HG02763 (cell line): ENCODE results near the gene PLOD3.

Experiments used
- ATAC-seq: cut with Tn5 transposase; IDR thresholded peaks from one replicate; pipeline ENCODE4 v1.9.1; 2021; ENCODE audit warnings: mild to moderate bottlenecking, moderate library complexity; ENCODE audit not compliant: unreplicated experiment

The PLOD3 gene

DNA sequence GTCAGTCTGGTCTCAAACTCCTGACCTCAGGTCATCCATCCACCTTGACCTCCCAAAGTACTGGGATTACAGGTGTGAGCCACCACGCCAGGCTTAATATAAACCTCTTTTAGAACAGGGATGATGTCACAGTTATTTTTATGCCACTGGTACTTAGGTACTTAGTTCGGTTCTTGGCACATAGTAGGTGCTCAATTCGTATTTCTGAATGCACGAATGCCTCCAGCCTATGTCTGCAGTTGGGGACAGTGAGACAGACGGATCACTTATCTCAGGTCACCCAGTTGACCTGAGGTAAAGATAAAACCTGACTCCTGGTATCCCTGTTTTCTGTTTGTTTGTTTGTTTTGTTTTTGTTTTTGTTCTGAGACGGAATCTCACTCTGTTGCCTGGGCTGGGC, 31.2 kb downstream of the PLOD3 start:
- ATAC-seq = no peak

DNA sequence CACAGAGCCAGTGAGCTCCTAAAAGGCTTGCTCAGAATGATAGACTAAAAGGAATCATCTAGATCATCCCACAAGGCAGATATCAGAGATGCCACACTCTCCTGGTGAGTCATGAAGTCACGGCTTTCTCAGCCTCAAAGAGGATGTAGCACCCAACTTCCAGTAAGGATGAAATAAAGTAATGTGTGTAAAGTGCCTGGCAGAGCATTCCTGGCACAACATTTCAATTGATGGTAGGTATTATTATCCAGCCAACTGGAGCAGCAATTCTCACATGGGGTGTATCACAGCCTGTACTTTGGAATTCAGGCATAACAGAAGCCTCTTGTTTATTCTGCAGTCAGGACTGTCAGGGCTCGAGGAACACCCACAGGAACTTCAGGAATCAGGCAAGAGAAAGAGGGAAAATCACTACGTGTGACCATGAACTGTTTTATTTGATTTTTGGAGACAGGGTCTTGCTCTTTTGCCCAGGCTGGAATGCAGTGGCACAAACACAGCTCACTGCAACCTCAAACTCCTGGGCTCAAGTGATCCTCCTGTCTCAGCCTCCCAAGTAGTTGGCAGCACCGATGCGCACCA, 32.0 kb downstream of the PLOD3 start:
- ATAC-seq = no peak

DNA sequence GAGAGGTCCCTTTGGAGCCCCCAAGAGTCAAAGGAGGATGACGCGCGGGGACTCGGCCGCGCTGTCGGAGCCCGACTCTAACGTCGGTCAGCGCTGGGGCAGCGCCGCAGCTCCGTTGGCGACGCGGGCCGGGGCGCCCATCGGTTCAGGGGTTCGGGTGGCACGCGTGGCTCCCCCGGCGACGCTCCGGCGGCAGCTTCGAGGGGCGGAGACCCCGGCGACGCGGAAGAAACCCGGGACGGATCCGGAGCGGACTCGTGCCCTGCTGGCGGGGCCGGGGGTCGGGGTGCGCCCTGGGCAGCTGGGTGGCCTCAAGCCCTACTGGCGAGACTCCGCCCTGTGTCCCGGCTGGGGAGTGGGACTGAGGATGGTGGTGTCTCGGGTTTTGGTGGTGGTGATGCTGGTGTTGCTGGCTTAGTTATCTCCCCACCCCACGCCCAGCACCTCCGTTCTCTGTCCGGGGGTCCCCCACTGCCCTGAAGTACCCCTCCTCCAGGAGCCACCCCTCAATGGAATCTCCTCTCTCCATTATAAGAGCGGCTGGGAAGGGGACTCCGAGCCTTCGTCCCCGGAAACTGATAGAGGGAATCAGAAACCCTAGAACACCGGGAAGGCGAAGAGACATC, 37.1 kb downstream of the PLOD3 start, which contains the start of gene NAT16:
TSS of gene NAT16 (minus strand) at position 164 of the 626 bp plus-strand sequence. CDS start 5,486 bp downstream, outside the sequence.
- ATAC-seq = no peak

DNA sequence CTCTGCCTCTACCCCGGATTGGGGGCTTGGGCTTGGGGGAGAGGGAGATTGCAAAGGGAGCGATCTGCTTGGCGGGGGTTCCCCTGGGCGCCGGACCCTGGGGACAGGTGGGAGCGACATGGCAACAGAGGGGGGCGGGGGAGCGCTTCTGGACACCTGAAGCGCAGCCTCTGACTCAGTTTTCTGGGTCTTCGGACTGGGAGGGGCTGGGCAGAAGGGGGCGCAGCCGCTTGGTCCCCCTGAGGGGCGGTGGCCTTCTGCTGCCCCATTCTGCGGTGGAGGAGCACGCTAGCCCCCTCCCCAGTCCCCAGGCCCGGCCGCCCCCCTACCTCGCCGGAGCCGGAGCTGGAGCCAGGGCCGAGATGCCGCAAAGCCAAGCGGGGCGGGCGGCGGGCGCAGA, 37.7 kb downstream of the PLOD3 start:
- no peak for ATAC-seq

DNA sequence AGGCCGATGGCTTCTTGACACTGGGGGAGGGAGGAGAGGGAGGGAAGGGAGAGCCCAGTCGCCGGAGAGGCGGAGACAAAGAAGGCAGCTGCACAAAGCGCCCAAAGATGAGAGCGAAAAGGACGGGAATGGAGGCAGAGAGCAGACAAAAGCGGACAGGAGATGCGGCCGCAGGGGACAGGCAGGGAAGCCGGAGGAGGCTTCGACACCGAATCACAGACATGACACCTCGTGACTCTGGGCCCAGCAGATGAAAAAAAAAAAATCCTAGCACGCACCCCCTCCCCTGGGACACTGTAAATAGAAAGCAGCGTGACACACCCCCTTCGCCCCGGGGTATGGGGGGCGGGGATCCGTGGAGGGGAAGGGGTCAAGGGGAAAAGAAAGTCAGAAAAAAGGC, 38.3 kb downstream of the PLOD3 start:
- no peak for ATAC-seq

GRCh38 chr7:101177644-101178043, 39.7 kb downstream of the PLOD3 start:
- no peak for ATAC-seq

DNA sequence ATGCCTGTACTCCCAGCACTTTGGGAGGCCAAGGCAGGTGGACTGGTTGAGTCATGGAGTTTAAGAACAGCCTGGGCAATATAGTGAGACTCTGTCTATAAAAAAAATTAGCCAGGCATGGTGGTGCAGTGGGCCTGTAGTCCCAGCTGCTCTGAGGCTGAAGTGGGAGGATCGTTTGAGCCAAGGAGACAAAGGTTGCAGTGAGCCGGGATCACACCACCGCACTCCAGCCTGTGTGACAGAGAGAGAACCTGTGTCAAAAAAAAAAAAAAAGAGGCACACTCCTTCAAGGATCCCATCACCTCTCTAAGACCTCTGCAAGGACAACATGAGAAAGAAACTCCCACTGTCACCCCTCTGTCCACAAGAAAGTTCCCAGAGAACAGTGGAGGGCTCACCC, 41.7 kb downstream of the PLOD3 start:
- no peak for ATAC-seq

GRCh38 chr7:101174322-101174854, 43.0 kb downstream of the PLOD3 start:
- ATAC-seq = no peak

DNA sequence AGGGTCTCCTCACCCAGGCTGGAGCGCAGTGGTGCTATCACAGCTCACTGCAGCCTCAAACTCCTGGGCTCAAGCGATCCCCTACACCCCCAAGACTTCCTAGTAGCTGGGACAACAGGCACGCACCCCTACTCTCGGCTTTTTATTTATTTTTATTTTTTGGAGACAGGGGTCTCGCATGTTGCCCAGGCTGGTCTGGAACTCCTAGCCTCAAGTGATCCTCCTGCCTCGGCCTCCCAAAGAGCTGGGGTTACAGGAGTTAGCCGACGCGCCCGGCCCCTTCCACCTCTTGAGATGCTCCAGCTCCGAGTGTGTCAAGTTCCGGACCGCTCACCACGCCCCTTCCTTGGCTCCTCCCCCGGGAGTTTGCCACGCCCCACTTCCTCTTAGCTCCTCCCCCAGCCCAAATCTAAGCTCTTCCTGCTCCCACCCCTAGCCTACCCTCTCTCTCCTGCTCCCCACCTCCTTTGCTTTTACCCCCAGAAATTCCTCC, 43.6 kb downstream of the PLOD3 start:
- no peak for ATAC-seq

GRCh38 chr7:101172854-101173751, 44.3 kb downstream of the PLOD3 start:
- no peak for ATAC-seq

GRCh38 chr7:101172005-101172853, 45.2 kb downstream of the PLOD3 start:
- ATAC-seq = no peak

GRCh38 chr7:101171442-101171837, 45.9 kb downstream of the PLOD3 start:
- ATAC-seq = no peak

DNA sequence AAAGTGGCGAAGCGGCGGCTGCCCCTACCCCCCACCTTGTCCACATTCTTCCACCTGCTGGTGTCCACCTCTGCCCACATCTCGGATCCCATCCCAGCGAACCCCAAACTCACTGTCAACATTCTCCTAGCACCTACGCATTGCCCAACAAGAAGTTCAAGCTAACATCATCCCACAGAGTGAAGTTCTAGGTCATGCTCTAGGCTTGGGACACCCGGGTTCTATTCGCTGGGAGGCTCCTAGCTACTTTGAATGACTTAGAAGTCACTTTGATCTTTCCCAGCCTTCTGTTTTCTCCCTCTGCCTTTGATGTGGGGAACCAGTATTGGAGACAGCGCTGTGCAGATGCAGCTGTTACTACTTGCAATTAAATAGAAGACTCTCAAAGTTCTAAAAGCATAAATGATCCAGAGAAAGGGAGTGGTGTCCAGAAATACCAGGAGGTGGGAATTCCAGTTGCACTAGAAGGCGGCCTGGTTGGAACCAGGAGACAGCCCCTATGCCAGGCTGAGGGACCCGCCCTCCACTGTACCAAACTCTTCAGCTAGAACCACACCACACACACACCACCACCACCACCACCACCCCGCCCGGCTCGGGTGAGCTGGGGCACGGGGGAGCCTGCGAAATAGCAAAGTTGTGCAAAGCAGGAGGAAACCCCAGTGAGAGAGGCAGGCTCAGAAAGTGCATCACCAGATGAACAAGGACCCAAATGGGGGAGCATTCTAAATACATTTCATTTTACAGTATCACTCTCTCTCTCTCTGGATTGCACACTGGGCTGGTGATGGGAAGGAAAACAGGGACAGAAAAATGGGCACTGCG, 46.6 kb downstream of the PLOD3 start:
- ATAC-seq = no peak

DNA sequence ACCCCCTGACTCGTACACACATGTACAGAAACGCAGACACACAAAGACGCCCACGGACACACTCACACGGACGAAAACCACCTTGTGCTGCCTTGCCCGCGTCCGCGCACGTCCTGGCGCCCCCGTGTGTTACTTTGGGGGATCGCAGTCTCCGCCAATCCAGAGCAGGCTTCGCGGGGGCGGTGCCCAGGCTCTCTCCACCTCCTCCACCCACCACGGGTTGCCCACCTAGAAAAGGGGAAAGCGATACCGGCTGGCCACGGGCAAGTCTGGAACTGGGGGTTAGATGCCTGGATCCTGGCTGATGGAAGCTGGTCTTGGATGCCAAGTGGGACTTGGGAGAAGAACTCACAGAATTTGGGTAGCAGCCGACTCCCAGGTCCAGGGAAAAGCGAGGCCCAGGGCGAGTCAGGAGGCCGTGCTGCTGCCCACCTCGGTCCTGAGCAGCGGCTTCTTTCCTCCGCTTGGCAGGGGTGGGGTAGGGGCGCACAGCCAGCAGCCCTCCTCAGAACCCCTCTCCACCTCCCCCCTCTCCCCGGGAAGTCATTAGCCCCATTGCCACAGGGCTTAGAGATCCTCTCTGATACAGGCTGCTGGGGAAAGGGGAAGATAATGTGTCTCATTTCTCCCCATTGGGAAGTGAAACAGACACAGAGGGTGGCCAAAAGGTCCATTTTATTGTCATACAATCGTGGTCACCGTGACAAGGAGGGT, 47.4 kb downstream of the PLOD3 start:
- no peak for ATAC-seq

- no peak for ATAC-seq
These were observed 48.1 kb downstream of the PLOD3 start for GRCh38 chr7:101169110-101169837.

GRCh38 chr7:101168412-101169049, 48.9 kb downstream of the PLOD3 start:
- no peak for ATAC-seq

GRCh38 chr7:101167645-101168411, 49.6 kb downstream of the PLOD3 start:
- no peak for ATAC-seq
